Ascending aorta (tissue), 2 donors: ENCODE results near the gene CYSLTR2. TPM values are rescaled to one million over a fixed set of nuclear protein-coding genes. Genes with fewer than 3 reads are reported as not detected.

Experiments
- DNase-seq, 2 donors: peaks; one replicate each; pipeline ENCODE4 v3.0.0-alpha.2; 2019; ENCODE audit warnings: low spot score in 2 of 2
- H3K27ac ChIP-seq, 2 donors: fragments of 200-600 bp; sonication (generic); one replicate each; pipeline ENCODE4 v1.5.1; 2016 to 2017; ENCODE audit warnings: mild to moderate bottlenecking in 1 of 2
- H3K27me3 ChIP-seq: fragments of 200-600 bp; sonication (generic); one replicate; pipeline ENCODE4 v1.5.1; 2017
- H3K36me3 ChIP-seq, 2 donors: fragments of 200-600 bp; sonication (generic); one replicate each; pipeline ENCODE4 v1.5.1; 2016
- H3K4me1 ChIP-seq, 2 donors: fragments of 200-600 bp; sonication (generic); one replicate each; pipeline ENCODE4 v1.5.1; 2016 to 2017; ENCODE audit warnings: mild to moderate bottlenecking in 1 of 2
- H3K4me3 ChIP-seq, 2 donors: fragments of 200-600 bp; sonication (generic); one replicate each; pipeline ENCODE4 v1.5.1; 2016 to 2017; ENCODE audit warnings: mild to moderate bottlenecking in 1 of 2
- H3K9me3 ChIP-seq, 2 donors: fragments of 200-600 bp; sonication (generic); one replicate each; pipeline ENCODE4 v1.5.1; 2016
- intact Hi-C: fragments of 100-400 bp; cut with DNase I; formaldehyde crosslinking; loops from one replicate; pipeline ENCODE4 v1.15.1; 2023
- total RNA-seq: library from RNA; depleted of rRNA; stranded (reverse); fragments of >200 nt; gene quantifications from one replicate; pipeline ENCODE4 v1.1.0, GENCODE V29; 2016
- TF ChIP-seq, protein P1 (sequence below), 3 experiments: fragments of 200-600 bp in 2 of 3; fragments of 450-650 bp in 1 of 3; sonication (generic) in 2 of 3; IDR thresholded peaks; one replicate each; pipeline ENCODE4 v1.5.1; 2016 to 2019; ENCODE audit warnings: antibody characterized with exemption in 3 of 3, mild to moderate bottlenecking in 1 of 3, moderate library complexity in 1 of 3

Gene CYSLTR2, protein sequence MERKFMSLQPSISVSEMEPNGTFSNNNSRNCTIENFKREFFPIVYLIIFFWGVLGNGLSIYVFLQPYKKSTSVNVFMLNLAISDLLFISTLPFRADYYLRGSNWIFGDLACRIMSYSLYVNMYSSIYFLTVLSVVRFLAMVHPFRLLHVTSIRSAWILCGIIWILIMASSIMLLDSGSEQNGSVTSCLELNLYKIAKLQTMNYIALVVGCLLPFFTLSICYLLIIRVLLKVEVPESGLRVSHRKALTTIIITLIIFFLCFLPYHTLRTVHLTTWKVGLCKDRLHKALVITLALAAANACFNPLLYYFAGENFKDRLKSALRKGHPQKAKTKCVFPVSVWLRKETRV
- total RNA-seq = 1.2 TPM

DNA sequence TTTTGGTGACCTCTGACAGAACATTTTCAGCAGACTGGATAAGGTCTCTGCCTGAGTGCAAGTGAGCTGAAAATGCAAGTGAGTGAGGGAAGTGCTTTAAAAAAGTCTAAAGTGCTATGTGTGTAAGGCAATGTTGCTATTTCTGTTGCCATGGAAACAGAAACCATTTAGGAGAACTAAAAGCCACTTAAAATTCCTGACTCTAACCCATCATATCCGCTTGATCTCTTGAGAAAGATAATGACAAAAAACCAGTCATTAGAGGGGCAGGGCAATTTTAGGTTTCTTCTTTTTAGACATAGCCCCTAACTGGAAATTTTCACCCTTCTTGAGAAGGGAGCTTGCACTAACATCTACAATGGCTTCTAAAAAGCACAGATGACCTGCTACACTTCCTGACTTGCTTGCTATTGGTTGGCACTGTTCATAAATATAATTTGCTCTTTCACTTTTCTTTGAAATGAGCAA, at the start of gene CYSLTR2:
Gene CYSLTR2, plus strand, starts transcription at position 458 of the 468 bp plus-strand sequence. CDS start 52,889 bp downstream, outside the sequence.
- Histone ChIP-seq H3K9me3 (no peaks in the 10 kb centered on the region), H3K27ac (peak within 1 kb of the TSS in 1 of 2 donors; percentile 22), H3K4me3 (peak within 1 kb of the TSS in 1 of 2 donors; percentile 26), H3K4me1 (no peaks in the 10 kb centered on the region), H3K27me3 (no peaks in the 10 kb centered on the region), H3K36me3 (no peaks in the 10 kb centered on the region)
- TF ChIP-seq, protein P1, sequence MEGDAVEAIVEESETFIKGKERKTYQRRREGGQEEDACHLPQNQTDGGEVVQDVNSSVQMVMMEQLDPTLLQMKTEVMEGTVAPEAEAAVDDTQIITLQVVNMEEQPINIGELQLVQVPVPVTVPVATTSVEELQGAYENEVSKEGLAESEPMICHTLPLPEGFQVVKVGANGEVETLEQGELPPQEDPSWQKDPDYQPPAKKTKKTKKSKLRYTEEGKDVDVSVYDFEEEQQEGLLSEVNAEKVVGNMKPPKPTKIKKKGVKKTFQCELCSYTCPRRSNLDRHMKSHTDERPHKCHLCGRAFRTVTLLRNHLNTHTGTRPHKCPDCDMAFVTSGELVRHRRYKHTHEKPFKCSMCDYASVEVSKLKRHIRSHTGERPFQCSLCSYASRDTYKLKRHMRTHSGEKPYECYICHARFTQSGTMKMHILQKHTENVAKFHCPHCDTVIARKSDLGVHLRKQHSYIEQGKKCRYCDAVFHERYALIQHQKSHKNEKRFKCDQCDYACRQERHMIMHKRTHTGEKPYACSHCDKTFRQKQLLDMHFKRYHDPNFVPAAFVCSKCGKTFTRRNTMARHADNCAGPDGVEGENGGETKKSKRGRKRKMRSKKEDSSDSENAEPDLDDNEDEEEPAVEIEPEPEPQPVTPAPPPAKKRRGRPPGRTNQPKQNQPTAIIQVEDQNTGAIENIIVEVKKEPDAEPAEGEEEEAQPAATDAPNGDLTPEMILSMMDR (IDR thresholded peaks at IDR 0.05) = no peak
- intact Hi-C loops = no loop called here
- no peak for DNase-seq

DNA sequence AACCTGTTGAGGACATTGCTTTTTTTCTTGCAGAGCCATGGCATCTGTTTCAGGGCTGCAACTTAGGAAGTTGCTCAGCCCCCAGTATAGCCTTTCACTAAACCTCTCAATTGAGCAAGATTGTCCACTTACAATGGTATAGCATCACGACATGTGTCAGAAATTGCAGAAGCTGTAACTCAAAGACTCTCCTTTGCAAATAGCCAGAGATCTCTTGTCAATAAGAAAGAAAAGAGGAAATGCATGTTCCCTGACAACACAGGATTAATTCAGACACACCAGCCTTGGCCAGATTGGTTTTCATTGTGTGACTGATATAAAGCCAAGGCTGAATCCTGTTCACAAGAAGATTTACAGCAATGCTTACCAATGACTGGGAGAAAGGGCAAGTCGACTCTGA, 38.7 kb upstream of the CYSLTR2 start:
- Histone ChIP-seq H3K36me3 (no peaks in the 10 kb centered on the region), H3K9me3 (peaks cover 0 to 3% of the 10 kb centered on the region in 2 donors), H3K27me3 (no peaks in the 10 kb centered on the region), H3K4me3 (no peak overlapping the region), H3K27ac (no peak overlapping the region), H3K4me1 (no peaks in the 10 kb centered on the region)
- TF ChIP-seq, protein P1 (IDR thresholded peaks at IDR 0.05) = no peak
- intact Hi-C loops = no loop called here
- DNase-seq = no peak

DNA sequence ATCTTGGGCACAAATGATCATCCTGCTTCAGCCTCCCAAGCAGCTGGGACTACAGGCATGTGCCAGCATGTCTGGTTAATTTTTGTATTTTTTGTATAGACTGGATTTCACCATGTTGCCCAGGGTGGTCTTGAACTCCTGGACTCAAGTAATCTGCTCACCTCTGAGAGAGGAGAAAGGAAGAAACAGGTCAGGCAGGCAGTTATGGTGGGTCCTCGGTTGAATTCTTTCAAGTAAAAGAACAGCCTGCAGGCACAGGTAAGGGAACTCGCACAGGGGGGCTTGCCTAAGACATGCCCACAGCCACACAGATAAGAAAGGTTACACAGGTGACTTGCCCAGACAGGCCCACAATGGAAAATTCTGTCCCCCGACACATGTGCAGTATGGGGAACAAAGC, 34.8 kb upstream of the CYSLTR2 start:
- TF ChIP-seq, protein P1 (IDR thresholded peaks at IDR 0.05) = no peak
- DNase-seq = no peak
- Histone ChIP-seq H3K4me3 (no peak overlapping the region), H3K27me3 (no peaks in the 10 kb centered on the region), H3K4me1 (no peaks in the 10 kb centered on the region), H3K36me3 (no peaks in the 10 kb centered on the region), H3K27ac (no peak overlapping the region), H3K9me3 (peaks cover 0 to 3% of the 10 kb centered on the region in 2 donors)
- intact Hi-C loops = no loop called here

DNA sequence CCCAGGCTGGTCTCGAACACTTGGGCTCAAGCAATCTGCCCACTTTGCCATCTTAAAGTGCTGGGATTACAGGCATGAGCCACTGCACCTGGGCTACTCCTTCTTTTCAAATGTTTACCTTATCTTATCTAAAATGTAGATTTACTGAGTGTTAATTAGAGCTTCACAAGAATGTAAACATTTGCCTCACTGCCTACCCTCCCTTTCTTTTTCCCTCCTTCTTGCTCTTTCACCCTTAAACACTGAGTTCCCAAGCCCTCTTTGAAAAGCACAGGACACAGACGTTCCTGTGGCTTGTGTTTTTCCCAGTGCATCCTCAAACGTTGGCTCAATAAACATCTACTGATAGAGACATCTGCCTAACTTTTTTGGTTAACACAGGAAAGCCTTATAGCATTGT, 32.7 kb upstream of the CYSLTR2 start:
- H3K27me3 ChIP-seq = no peaks in the 10 kb centered on the region
- no peaks in the 10 kb centered on the region for H3K36me3 ChIP-seq
- TF ChIP-seq, protein P1 (IDR thresholded peaks at IDR 0.05) = no peak
- no peak overlapping the region for H3K27ac ChIP-seq
- H3K9me3 ChIP-seq = peaks cover 0 to 3% of the 10 kb centered on the region in 2 donors
- intact Hi-C loops = no loop called here
- no peaks in the 10 kb centered on the region for H3K4me1 ChIP-seq
- DNase-seq = no peak
- no peak overlapping the region for H3K4me3 ChIP-seq

DNA sequence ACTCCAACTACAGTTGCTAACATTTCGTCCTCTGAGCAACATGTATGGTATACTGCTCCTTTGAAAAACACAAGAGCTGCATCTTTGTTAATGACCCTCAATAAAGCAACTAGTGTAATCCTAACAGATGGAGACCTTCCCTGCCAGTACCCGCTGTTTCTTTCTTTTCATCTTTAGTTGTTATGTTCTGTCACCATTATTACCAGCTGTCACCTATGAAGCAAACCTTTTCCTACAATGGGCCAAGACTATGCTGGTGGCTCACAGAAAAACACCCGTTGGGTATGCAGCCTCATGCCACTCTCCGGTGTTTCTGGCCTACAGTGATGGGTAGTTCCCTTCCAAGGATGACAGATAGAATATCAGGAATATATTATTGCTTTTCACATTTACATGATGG, 29.7 kb upstream of the CYSLTR2 start:
- TF ChIP-seq, protein P1 (IDR thresholded peaks at IDR 0.05) = no peak
- H3K9me3 ChIP-seq = peaks cover 0 to 2% of the 10 kb centered on the region in 2 donors
- H3K4me3 ChIP-seq = no peak overlapping the region
- no peak for DNase-seq
- H3K27ac ChIP-seq = no peak overlapping the region
- intact Hi-C loops = no loop called here
- no peaks in the 10 kb centered on the region for H3K27me3 ChIP-seq
- no peaks in the 10 kb centered on the region for H3K36me3 ChIP-seq
- no peaks in the 10 kb centered on the region for H3K4me1 ChIP-seq
